Measurements from ENCODE around the gene TRMO.

The TRMO gene

GRCh38 chr9:97876061-97876460, 46.2 kb downstream of the TRMO start:
- no peak for TF ChIP-seq CTCF (conservative IDR thresholded peaks at IDR 0.05; ENCODE audit: control insufficient read depth, insufficient read depth, low read depth, low read length)

DNA sequence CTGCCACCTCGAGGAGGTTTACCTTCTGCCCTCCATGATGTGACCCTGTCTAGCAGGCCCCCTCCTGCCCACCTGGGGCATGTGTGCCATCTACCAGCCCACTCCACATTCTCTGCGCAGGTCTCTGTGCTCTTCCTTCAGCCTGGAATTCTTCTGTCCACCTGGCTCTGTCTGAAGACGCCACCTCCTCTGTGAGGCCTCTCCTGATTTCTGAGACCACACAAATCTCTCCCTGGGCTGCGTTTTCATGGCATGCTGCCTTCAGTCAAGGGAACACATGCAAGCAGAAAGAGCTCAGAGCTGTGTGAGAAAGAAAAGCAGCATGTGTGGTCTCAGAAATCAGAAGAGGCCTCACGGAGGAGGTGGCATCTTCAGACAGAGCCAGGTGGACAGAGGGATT, 47.2 kb downstream of the TRMO start:
- no peak overlapping the region for H3K4me3 ChIP-seq (ENCODE audit: control insufficient read depth, low read depth, low read length)
- no peak for TF ChIP-seq CTCF (conservative IDR thresholded peaks at IDR 0.05; ENCODE audit: control insufficient read depth, insufficient read depth, low read depth, low read length)

More at GRCh38 chr9:97876061-97876460, 46.2 kb downstream of the TRMO start:
- no peak overlapping the region for H3K4me3 ChIP-seq (ENCODE audit: control insufficient read depth, low read depth, low read length)
- no peak for DNase-seq (ENCODE audit: low read depth)

DNA sequence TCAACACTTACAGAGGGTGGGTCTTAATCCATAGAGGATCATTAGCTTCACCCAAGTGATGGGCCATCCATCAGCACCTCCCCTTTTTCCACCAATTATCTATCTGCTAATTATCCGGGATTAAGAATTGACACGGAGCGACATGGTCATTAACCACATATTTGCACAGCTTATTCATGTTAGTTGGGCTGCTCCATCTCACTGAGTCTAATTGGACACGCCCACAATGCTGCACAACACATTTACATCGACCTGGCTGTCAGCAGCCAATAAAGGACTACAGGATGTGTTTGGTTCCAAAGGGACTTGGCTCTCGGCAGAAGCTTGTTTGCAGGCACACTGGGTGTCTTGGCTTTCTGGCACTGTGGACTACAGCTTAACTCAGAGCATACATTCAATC, 47.7 kb downstream of the TRMO start:
- no peak overlapping the region for H3K4me3 ChIP-seq (ENCODE audit: control insufficient read depth, low read depth, low read length)
- TF ChIP-seq CTCF (conservative IDR thresholded peaks at IDR 0.05; ENCODE audit: control insufficient read depth, insufficient read depth, low read depth, low read length), result no peak
- DNase-seq (ENCODE audit: low read depth), result no peak

More for the DNA sequence above, 47.2 kb downstream of the TRMO start:
- DNase-seq (ENCODE audit: low read depth), result no peak

DNA sequence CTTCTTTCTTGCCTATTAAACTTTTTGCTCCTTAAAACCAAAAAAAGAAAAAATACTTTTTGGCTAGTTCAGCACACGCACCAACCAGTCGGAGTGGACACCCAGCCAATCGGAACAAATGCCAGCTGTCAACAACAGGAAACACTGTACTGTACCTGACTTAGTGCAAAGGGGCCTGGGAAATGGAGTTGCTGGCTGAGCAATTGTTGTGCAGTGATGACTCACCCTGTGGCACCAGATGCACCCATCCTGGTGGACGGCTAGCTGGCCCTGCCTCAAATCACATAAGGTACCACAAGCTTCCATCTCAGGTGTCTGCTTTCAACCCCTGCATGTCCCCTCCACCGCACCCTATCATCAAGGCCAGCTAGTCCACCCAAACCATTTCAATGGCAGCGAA, 48.4 kb downstream of the TRMO start:
- TF ChIP-seq CTCF (conservative IDR thresholded peaks at IDR 0.05; ENCODE audit: control insufficient read depth, insufficient read depth, low read depth, low read length), result no peak
- no peak overlapping the region for H3K4me3 ChIP-seq (ENCODE audit: control insufficient read depth, low read depth, low read length)
- DNase-seq (ENCODE audit: low read depth), result peak; percentile 20

GRCh38 chr9:97873425-97873824, 48.9 kb downstream of the TRMO start:
- DNase-seq (ENCODE audit: low read depth), result no peak
- TF ChIP-seq CTCF (conservative IDR thresholded peaks at IDR 0.05; ENCODE audit: control insufficient read depth, insufficient read depth, low read depth, low read length), result no peak
- no peak overlapping the region for H3K4me3 ChIP-seq (ENCODE audit: control insufficient read depth, low read depth, low read length)

DNA sequence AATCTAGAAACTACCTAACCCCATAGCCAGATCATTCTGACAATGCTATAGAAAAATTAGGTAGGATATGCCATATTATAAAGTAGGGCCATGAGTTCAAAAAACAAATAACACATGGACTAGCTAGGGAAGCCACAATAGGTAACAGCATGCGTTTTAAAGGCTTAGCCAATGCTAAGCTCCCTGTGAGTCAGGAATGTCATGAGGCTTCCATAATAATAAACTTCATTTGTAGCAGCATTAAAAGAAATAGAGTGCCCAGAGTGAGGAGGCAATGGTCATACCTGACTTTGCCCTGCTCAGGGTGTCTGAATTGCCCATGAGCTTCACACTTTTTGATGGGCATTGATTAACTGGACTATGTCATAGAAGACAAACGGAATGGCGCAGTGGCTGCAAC, 53.4 kb downstream of the TRMO start:
- no peak for TF ChIP-seq CTCF (conservative IDR thresholded peaks at IDR 0.05; ENCODE audit: control insufficient read depth, insufficient read depth, low read depth, low read length)
- no peak overlapping the region for H3K4me3 ChIP-seq (ENCODE audit: control insufficient read depth, low read depth, low read length)
- DNase-seq (ENCODE audit: low read depth), result no peak

- no peak overlapping the region for H3K4me3 ChIP-seq (ENCODE audit: control insufficient read depth, low read depth, low read length)
- DNase-seq (ENCODE audit: low read depth), result no peak
- TF ChIP-seq CTCF (conservative IDR thresholded peaks at IDR 0.05; ENCODE audit: control insufficient read depth, insufficient read depth, low read depth, low read length), result no peak
These were observed 55.5 kb downstream of the TRMO start for GRCh38 chr9:97866848-97867247.
